A549 (cell line): Measurements from ENCODE around the gene BCAT1. TPM values are rescaled to one million over a fixed set of nuclear protein-coding genes. Genes with fewer than 3 reads are reported as not detected.
"Not testable (repeated sequence)": the region's sequence is repeated elsewhere in the genome, so short reads cannot be mapped to it uniquely, and the experiment has no call there.

Experiments
- ATAC-seq, 2 experiments: fragments of 200-7000 bp in 1 of 2; fragments of >200 bp in 1 of 2; cut with Nextera tagmentation in 1 of 2; cut with Tn5 transposase in 1 of 2; 3 replicates each; pipeline versions ENCODE4 v1.8.0 to v1.9.1; 2018 to 2020; ENCODE audit warnings: mild to moderate bottlenecking in 1 of 2, moderate library complexity in 1 of 2
- CTCF ChIA-PET: fragments of 300-600 bp; sonication (Branson Sonifier 250); formaldehyde crosslinking; extraction: SDS; loops from one replicate; lab custom pipeline; 2021; ENCODE audit warnings: antibody characterized with exemption, inconsistent platforms; lab: Yijun Ruan, JAX
- POLR2A ChIA-PET: fragments of 350-600 bp; formaldehyde crosslinking; extraction: SDS; loops from one replicate; lab custom pipeline; 2021; ENCODE audit warnings: antibody characterized with exemption, inconsistent platforms; lab: Yijun Ruan, JAX
- DNase-seq, 2 experiments: peaks; one replicate each; pipeline versions ENCODE4 v3.0.0 to v3.0.0-alpha.2; 2011 to 2016; ENCODE audit warnings: low read depth in 1 of 2, low spot score in 1 of 2
- FAIRE-seq: peaks from 2 replicates; lab custom pipeline; 2011; peaks lifted over from hg19 to GRCh38; lab: Jason Lieb, UNC
- H3K27ac ChIP-seq, 2 experiments: fragments of >200 bp; sonication (Bioruptor Twin); formaldehyde crosslinking; 3 replicates each; pipeline ENCODE4 v1.5.1; 2016 to 2017
- H3K4me1 ChIP-seq: fragments of >200 bp; sonication (Bioruptor Twin); formaldehyde crosslinking; 3 replicates; pipeline ENCODE4 v1.6.1; 2016
- H3K4me2 ChIP-seq: fragments of >200 bp; sonication (Bioruptor Twin); formaldehyde crosslinking; 3 replicates; pipeline ENCODE4 v1.6.1; 2016
- H3K4me3 ChIP-seq: fragments of >200 bp; sonication (Bioruptor Twin); formaldehyde crosslinking; 3 replicates; pipeline ENCODE4 v1.5.1; 2016
- H3K9me3 ChIP-seq: fragments of >200 bp; sonication (Bioruptor Twin); formaldehyde crosslinking; 3 replicates; pipeline ENCODE4 v1.6.1; 2016
- BHLHE40 ChIP-seq: IDR thresholded peaks from 2 replicates; pipeline ENCODE4 v1.6.1; 2012; ENCODE audit warnings: low read depth, low read length, inconsistent platforms
- CBX8 ChIP-seq: fragments of 200-600 bp; sonication (generic); IDR thresholded peaks from 2 replicates; pipeline ENCODE4 v1.6.1; 2016
- CEBPB ChIP-seq, 2 experiments: fragments of >200 bp in 1 of 2; sonication (Bioruptor Twin) in 1 of 2; formaldehyde crosslinking in 1 of 2; IDR thresholded peaks; 2 replicates each; pipeline ENCODE4 v1.6.1; 2012 to 2016
- HOXB13 ChIP-seq: fragments of 250-450 bp; sonication (Bioruptor Pico); IDR thresholded peaks from 2 replicates; pipeline ENCODE4 v1.5.0; 2020; ENCODE audit warnings: low read depth, mild to moderate bottlenecking, moderate library complexity
- MYC ChIP-seq: IDR thresholded peaks from 2 replicates; pipeline ENCODE4 v1.6.1; 2012; ENCODE audit warnings: mild to moderate bottlenecking, inconsistent platforms, low read length, improper control_type of control experiment, borderline replicate concordance
- PHF8 ChIP-seq: fragments of 200-600 bp; sonication (generic); IDR thresholded peaks from 2 replicates; pipeline ENCODE4 v1.6.1; 2016; ENCODE audit warnings: low read depth, mild to moderate bottlenecking, antibody characterized with exemption, moderate library complexity, borderline replicate concordance
- POLR2AphosphoS2 ChIP-seq: conservative IDR thresholded peaks from 2 replicates; pipeline ENCODE4 v1.6.1; 2012; ENCODE audit warnings: low read length, improper control_type of control experiment, inconsistent platforms
- RAD21 ChIP-seq, 2 experiments: fragments of >200 bp in 1 of 2; sonication (Bioruptor Twin) in 1 of 2; formaldehyde crosslinking in 1 of 2; IDR thresholded peaks in 1 of 2; conservative IDR thresholded peaks in 1 of 2; 2 replicates in 1 of 2; 3 replicates in 1 of 2; pipeline ENCODE4 v1.6.1; 2012 to 2018; ENCODE audit warnings: inconsistent platforms in 1 of 2
- SREBF2 ChIP-seq: fragments of 450-650 bp; IDR thresholded peaks from 2 replicates; pipeline ENCODE4 v1.6.1; 2014; ENCODE audit warnings: mild to moderate bottlenecking, moderate library complexity
- TP53 ChIP-seq: fragments of 250-450 bp; sonication (Bioruptor Pico); IDR thresholded peaks from 2 replicates; pipeline ENCODE4 v1.5.0; 2021; ENCODE audit warnings: mild to moderate bottlenecking, moderate library complexity
- ZC3H11A ChIP-seq: fragments of 450-650 bp; IDR thresholded peaks from 2 replicates; pipeline ENCODE4 v1.6.1; 2014; ENCODE audit warnings: antibody characterized with exemption, mild to moderate bottlenecking
- ZFP36 ChIP-seq: fragments of 450-650 bp; IDR thresholded peaks from 2 replicates; pipeline ENCODE4 v1.6.1; 2014; ENCODE audit warnings: borderline replicate concordance; ENCODE audit not compliant: partially characterized antibody
- ZNF302 ChIP-seq: fragments of 250-450 bp; sonication (Bioruptor Pico); IDR thresholded peaks from 2 replicates; pipeline ENCODE4 v1.9.0; 2021; ENCODE audit warnings: inconsistent platforms, mild to moderate bottlenecking, moderate library complexity
- WGBS: methylation state at CpG from one replicate; pipeline ENCODE4 v1.1.6; 2017; ENCODE audit errors: missing lambda C conversion rate; 5-methylcytosine and 5-hydroxymethylcytosine counted together
- polyA plus RNA-seq, 4 experiments: library from polyadenylated mRNA; depleted of rRNA in 3 of 4; stranded (reverse); fragments of >200 nt; fragmentation: RNase III in 1 of 4; extraction: RNeasy Plus Mini Kit Qiagen cat#74134 plus additional on column Dnase treatment in 1 of 4; gene quantifications; 2 replicates in 3 of 4; 3 replicates in 1 of 4; pipeline ENCODE4 v1.2.3, GENCODE V29; 2011 to 2017
- TF ChIP-seq, protein P1 (sequence below): fragments of 250-450 bp; sonication (Bioruptor Pico); IDR thresholded peaks from 2 replicates; pipeline ENCODE4 v1.5.0; 2020; ENCODE audit warnings: low read depth, mild to moderate bottlenecking, moderate library complexity
- TF ChIP-seq, protein P2 (sequence below): fragments of >200 bp; sonication (Bioruptor Twin); formaldehyde crosslinking; IDR thresholded peaks from 2 replicates; pipeline ENCODE4 v1.6.1; 2016
- TF ChIP-seq, protein P3 (sequence below): fragments of 250-450 bp; sonication (Bioruptor Pico); IDR thresholded peaks from 2 replicates; pipeline ENCODE4 v1.5.0; 2021; ENCODE audit warnings: mild to moderate bottlenecking, moderate library complexity, borderline replicate concordance
- TF ChIP-seq, protein P4 (sequence below): fragments of 150-350 bp; IDR thresholded peaks from 2 replicates; pipeline ENCODE4 v1.6.1; 2014; ENCODE audit warnings: low read depth, mild to moderate bottlenecking, low read length
- TF ChIP-seq, protein P5 (sequence below): fragments of >200 bp; sonication (Bioruptor Twin); formaldehyde crosslinking; IDR thresholded peaks from 3 replicates; pipeline ENCODE4 v1.5.1; 2016

Gene BCAT1
- polyA plus RNA-seq, 2 of the 4 experiments (the other 2 are of a cell fraction): 10.5 to 14.6 TPM

DNA sequence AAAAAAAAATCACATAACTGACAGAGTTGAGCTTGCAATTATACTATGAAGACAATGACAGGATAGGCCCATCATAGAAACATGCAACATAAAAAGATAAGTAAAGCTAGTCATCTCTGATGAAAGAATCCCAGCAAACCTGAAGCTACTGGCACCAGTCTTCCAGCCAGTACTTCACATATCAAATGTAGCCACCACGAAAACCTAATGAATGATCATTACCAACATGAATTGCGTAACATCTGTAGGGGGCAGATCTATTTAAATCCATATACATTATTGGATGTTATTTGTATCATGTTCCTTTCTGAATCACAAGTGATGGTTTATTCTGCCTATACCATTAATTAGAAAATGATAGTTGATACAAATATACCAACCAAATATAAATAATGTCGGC is 73.9 kb downstream of the BCAT1 start:
- TF ChIP-seq HOXB13 (no peak), ZNF302 (CRISPR knock-in tag) (no peak), CBX8 (no peak), CEBPB (IDR thresholded peaks at IDR 0.05) (peak in 1 of 2 experiments; percentile 34; a peak in 1 of 4 replicates), TP53 (CRISPR knock-in tag) (no peak), POLR2AphosphoS2 (no peak)
- TF ChIP-seq, protein P1, sequence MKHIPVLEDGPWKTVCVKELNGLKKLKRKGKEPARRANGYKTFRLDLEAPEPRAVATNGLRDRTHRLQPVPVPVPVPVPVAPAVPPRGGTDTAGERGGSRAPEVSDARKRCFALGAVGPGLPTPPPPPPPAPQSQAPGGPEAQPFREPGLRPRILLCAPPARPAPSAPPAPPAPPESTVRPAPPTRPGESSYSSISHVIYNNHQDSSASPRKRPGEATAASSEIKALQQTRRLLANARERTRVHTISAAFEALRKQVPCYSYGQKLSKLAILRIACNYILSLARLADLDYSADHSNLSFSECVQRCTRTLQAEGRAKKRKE (CRISPR knock-in tag): no peak
- peak; percentile 39 for FAIRE-seq
- 90% methylated on average over 3 of the region's 3 CpGs for WGBS
- no peak overlapping the region for H3K4me3 ChIP-seq
- H3K9me3 ChIP-seq: no peaks in the 10 kb centered on the region
- no peak for DNase-seq
- H3K4me2 ChIP-seq: no peak overlapping the region
- no peak overlapping the region for H3K27ac ChIP-seq
- POLR2A ChIA-PET: no interaction called here
- CTCF ChIA-PET: no interaction called here
- no peaks in the 10 kb centered on the region for H3K4me1 ChIP-seq
- no peak for ATAC-seq

DNA sequence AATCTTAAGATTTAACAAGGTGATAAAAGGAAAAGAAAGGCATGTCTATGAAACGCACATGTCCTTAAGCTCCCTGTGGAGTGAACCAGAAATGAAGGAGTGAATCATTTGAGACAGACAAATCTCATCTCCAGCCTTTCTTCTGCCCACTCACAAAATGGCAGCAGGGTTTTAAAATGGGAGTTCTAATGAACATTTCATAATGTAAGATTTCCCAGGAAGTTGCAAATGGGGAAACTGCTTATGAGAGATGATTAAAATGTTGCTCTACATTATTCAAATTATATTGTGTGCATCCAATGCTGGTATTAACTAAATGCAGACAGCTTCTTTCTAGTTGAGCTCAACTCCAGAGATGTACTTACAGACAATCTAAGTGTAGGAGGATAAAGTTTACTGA is 76.7 kb downstream of the BCAT1 start:
- CTCF ChIA-PET: interaction anchor here (1.5 kb wide), 1 partner anchor 26 kb away, joined by 3 read pairs; no protein-coding TSS in a partner anchor
- H3K4me3 ChIP-seq: no peak overlapping the region
- POLR2A ChIA-PET: no interaction called here
- no peaks in the 10 kb centered on the region for H3K9me3 ChIP-seq
- ATAC-seq: no peak
- TF ChIP-seq SREBF2 (no peak), MYC (no peak), ZNF302 (CRISPR knock-in tag) (no peak), BHLHE40 (no peak), HOXB13 (no peak), ZFP36 (no peak), PHF8 (no peak), ZC3H11A (no peak), RAD21 (conservative IDR thresholded peaks at IDR 0.05 in 1 of 2, IDR thresholded peaks at IDR 0.05 in 1 of 2) (no peak)
- TF ChIP-seq, protein P2, sequence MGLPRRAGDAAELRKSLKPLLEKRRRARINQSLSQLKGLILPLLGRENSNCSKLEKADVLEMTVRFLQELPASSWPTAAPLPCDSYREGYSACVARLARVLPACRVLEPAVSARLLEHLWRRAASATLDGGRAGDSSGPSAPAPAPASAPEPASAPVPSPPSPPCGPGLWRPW: no peak
- TF ChIP-seq, protein P3, sequence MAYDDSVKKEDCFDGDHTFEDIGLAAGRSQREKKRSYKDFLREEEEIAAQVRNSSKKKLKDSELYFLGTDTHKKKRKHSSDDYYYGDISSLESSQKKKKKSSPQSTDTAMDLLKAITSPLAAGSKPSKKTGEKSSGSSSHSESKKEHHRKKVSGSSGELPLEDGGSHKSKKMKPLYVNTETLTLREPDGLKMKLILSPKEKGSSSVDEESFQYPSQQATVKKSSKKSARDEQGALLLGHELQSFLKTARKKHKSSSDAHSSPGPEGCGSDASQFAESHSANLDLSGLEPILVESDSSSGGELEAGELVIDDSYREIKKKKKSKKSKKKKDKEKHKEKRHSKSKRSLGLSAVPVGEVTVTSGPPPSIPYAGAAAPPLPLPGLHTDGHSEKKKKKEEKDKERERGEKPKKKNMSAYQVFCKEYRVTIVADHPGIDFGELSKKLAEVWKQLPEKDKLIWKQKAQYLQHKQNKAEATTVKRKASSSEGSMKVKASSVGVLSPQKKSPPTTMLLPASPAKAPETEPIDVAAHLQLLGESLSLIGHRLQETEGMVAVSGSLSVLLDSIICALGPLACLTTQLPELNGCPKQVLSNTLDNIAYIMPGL: no peak
- TF ChIP-seq, protein P4, sequence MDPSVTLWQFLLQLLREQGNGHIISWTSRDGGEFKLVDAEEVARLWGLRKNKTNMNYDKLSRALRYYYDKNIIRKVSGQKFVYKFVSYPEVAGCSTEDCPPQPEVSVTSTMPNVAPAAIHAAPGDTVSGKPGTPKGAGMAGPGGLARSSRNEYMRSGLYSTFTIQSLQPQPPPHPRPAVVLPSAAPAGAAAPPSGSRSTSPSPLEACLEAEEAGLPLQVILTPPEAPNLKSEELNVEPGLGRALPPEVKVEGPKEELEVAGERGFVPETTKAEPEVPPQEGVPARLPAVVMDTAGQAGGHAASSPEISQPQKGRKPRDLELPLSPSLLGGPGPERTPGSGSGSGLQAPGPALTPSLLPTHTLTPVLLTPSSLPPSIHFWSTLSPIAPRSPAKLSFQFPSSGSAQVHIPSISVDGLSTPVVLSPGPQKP: no peak
- TF ChIP-seq, protein P5, sequence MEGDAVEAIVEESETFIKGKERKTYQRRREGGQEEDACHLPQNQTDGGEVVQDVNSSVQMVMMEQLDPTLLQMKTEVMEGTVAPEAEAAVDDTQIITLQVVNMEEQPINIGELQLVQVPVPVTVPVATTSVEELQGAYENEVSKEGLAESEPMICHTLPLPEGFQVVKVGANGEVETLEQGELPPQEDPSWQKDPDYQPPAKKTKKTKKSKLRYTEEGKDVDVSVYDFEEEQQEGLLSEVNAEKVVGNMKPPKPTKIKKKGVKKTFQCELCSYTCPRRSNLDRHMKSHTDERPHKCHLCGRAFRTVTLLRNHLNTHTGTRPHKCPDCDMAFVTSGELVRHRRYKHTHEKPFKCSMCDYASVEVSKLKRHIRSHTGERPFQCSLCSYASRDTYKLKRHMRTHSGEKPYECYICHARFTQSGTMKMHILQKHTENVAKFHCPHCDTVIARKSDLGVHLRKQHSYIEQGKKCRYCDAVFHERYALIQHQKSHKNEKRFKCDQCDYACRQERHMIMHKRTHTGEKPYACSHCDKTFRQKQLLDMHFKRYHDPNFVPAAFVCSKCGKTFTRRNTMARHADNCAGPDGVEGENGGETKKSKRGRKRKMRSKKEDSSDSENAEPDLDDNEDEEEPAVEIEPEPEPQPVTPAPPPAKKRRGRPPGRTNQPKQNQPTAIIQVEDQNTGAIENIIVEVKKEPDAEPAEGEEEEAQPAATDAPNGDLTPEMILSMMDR: no peak
- TF ChIP-seq, all 56 proteins: peak for 0
- no peaks in the 10 kb centered on the region for H3K4me1 ChIP-seq
- H3K27ac ChIP-seq: no peak overlapping the region
- FAIRE-seq (no peak), DNase-seq (no peak)
- no peak overlapping the region for H3K4me2 ChIP-seq
- 63% methylated on average over 1 of the region's 1 CpG for WGBS

DNA sequence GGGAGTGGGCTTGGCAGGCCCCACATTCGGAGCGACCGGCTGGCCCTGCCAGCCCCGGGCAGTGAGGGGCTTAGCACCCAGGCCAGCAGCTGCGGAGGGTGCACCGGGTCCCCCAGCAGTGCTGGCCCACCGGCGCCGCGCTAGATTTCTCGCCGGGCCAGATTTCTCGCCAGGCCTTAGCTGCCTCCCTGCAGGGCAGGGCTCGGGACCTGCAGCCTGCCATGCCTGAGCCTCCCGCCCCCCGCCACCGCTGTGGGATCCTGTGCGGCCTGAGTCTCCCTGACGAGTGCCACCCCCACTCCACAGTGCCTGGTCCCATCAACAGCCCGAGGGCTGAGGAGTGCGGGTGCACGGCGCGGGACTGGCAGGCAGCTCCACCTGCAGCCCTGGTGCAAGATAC is 82.8 kb downstream of the BCAT1 start:
- CTCF ChIA-PET, ATAC-seq, H3K27ac ChIP-seq, DNase-seq, H3K4me1 ChIP-seq, H3K4me3 ChIP-seq, POLR2A ChIA-PET, FAIRE-seq, H3K9me3 ChIP-seq, H3K4me2 ChIP-seq: not testable (repeated sequence)
- WGBS: 85% methylated on average over 7 of the region's 24 CpGs
